H7 (cell line): ENCODE measurements around the gene SDCCAG8. TPM values are rescaled to one million over a fixed set of nuclear protein-coding genes. Genes with fewer than 3 reads are reported as not detected.

Experiments
- DNase-seq: peaks from one replicate; pipeline ENCODE4 v3.0.0; 2012
- H3K27me3 ChIP-seq: 2 replicates; pipeline ENCODE4 v1.6.0; 2011; ENCODE audit warnings: mild to moderate bottlenecking, low read length; ENCODE audit not compliant: control insufficient read depth, insufficient read depth
- H3K36me3 ChIP-seq: replicated peaks from 2 replicates; pipeline ENCODE4 v1.5.1; 2011; ENCODE audit warnings: low read length; ENCODE audit not compliant: control insufficient read depth, insufficient read depth
- H3K4me3 ChIP-seq: 2 replicates; pipeline ENCODE4 v1.5.1; 2011; ENCODE audit warnings: low read depth, mild to moderate bottlenecking, control low read depth, low read length, moderate library complexity; ENCODE audit not compliant: insufficient read depth
- total RNA-seq: library from RNA; depleted of rRNA; stranded (reverse); fragments of >200 nt; shearing (Covaris generic); gene quantifications from 2 replicates; pipeline ENCODE4 v1.2.3, GENCODE V29; 2014

Gene SDCCAG8
- total RNA-seq, 1 experiment from 2014 or later, result 145 TPM

- no peaks in the 10 kb centered on the region for H3K27me3 ChIP-seq
- no peaks in the 10 kb centered on the region for H3K36me3 ChIP-seq
- no peak for DNase-seq
- no peak overlapping the region for H3K4me3 ChIP-seq
Measured at GRCh38 chr1:243414152-243414494, 158.3 kb downstream of the SDCCAG8 start.

- DNase-seq, result no peak
- Histone ChIP-seq H3K36me3 (no peaks in the 10 kb centered on the region), H3K27me3 (no peaks in the 10 kb centered on the region), H3K4me3 (no peak overlapping the region)
Measured at GRCh38 chr1:243415663-243416408, 160.0 kb downstream of the SDCCAG8 start.

- H3K36me3 ChIP-seq, result no peaks in the 10 kb centered on the region
- no peak for DNase-seq
- H3K27me3 ChIP-seq, result no peaks in the 10 kb centered on the region
- no peak overlapping the region for H3K4me3 ChIP-seq
Measured at GRCh38 chr1:243416495-243416894, 160.7 kb downstream of the SDCCAG8 start.

- no peaks in the 10 kb centered on the region for H3K36me3 ChIP-seq
- DNase-seq, result no peak
- H3K27me3 ChIP-seq, result no peaks in the 10 kb centered on the region
- H3K4me3 ChIP-seq, result no peak overlapping the region
Measured at GRCh38 chr1:243420016-243420945, 164.4 kb downstream of the SDCCAG8 start.

- no peaks in the 10 kb centered on the region for H3K36me3 ChIP-seq
- no peak overlapping the region for H3K4me3 ChIP-seq
- H3K27me3 ChIP-seq, result no peaks in the 10 kb centered on the region
- DNase-seq, result no peak
Measured at GRCh38 chr1:243420946-243421685, 165.3 kb downstream of the SDCCAG8 start.

GRCh38 chr1:243421784-243422183 lies 165.9 kb downstream of the SDCCAG8 start:
- Histone ChIP-seq H3K27me3 (no peaks in the 10 kb centered on the region), H3K4me3 (no peak overlapping the region), H3K36me3 (no peaks in the 10 kb centered on the region)
- peak; percentile 30 for DNase-seq

GRCh38 chr1:243422362-243422761 lies 166.5 kb downstream of the SDCCAG8 start:
- Histone ChIP-seq H3K4me3 (no peak overlapping the region), H3K36me3 (no peaks in the 10 kb centered on the region), H3K27me3 (no peaks in the 10 kb centered on the region)
- no peak for DNase-seq

GRCh38 chr1:243428084-243428483 lies 172.2 kb downstream of the SDCCAG8 start:
- DNase-seq, result no peak
- H3K36me3 ChIP-seq, result no peaks in the 10 kb centered on the region
- no peaks in the 10 kb centered on the region for H3K27me3 ChIP-seq
- H3K4me3 ChIP-seq, result no peak overlapping the region

- no peaks in the 10 kb centered on the region for H3K27me3 ChIP-seq
- no peaks in the 10 kb centered on the region for H3K36me3 ChIP-seq
- DNase-seq, result no peak
- no peak overlapping the region for H3K4me3 ChIP-seq
Measured at GRCh38 chr1:243428617-243429342, 172.9 kb downstream of the SDCCAG8 start.

GRCh38 chr1:243431591-243431990 lies 175.8 kb downstream of the SDCCAG8 start:
- Histone ChIP-seq H3K36me3 (no peaks in the 10 kb centered on the region), H3K27me3 (no peaks in the 10 kb centered on the region), H3K4me3 (no peak overlapping the region)
- DNase-seq, result no peak

GRCh38 chr1:243432136-243432535 lies 176.3 kb downstream of the SDCCAG8 start:
- Histone ChIP-seq H3K4me3 (no peak overlapping the region), H3K27me3 (no peaks in the 10 kb centered on the region), H3K36me3 (no peaks in the 10 kb centered on the region)
- no peak for DNase-seq

GRCh38 chr1:243433737-243434370 lies 178.0 kb downstream of the SDCCAG8 start:
- Histone ChIP-seq H3K27me3 (no peaks in the 10 kb centered on the region), H3K4me3 (no peak overlapping the region), H3K36me3 (no peaks in the 10 kb centered on the region)
- DNase-seq, result no peak

- H3K4me3 ChIP-seq, result no peak overlapping the region
Measured at GRCh38 chr1:243434594-243434993, 178.8 kb downstream of the SDCCAG8 start.

GRCh38 chr1:243435836-243436235 lies 180.0 kb downstream of the SDCCAG8 start:
- no peaks in the 10 kb centered on the region for H3K27me3 ChIP-seq
- no peak overlapping the region for H3K4me3 ChIP-seq
- no peak for DNase-seq
- no peaks in the 10 kb centered on the region for H3K36me3 ChIP-seq

More at GRCh38 chr1:243434594-243434993, 178.8 kb downstream of the SDCCAG8 start:
- Histone ChIP-seq H3K36me3 (no peaks in the 10 kb centered on the region), H3K27me3 (no peaks in the 10 kb centered on the region)
- DNase-seq, result no peak
